GM19240 (cell line): ENCODE data around the gene ACTL10.
"Not testable (repeated sequence)": the region's sequence is repeated elsewhere in the genome, so short reads cannot be mapped to it uniquely, and the experiment has no call there.

Source experiments
- DNase-seq: peaks from one replicate; pipeline ENCODE4 v3.0.0; 2011; ENCODE audit warnings: low spot score; ENCODE audit not compliant: insufficient read length

ACTL10 gene

GRCh38 chr20:33693741-33694638, 27.2 kb downstream of the ACTL10 start:
- DNase-seq, result no peak

GRCh38 chr20:33694639-33695012, 27.9 kb downstream of the ACTL10 start:
- no peak for DNase-seq

- no peak for DNase-seq
Observed at GRCh38 chr20:33696448-33696847, 29.7 kb downstream of the ACTL10 start.

GRCh38 chr20:33697129-33697528, 30.4 kb downstream of the ACTL10 start:
- DNase-seq, result no peak

- not testable (repeated sequence) for DNase-seq
Observed at GRCh38 chr20:33698966-33699365, 32.2 kb downstream of the ACTL10 start.

- not testable (repeated sequence) for DNase-seq
Observed at GRCh38 chr20:33700696-33701441, 34.1 kb downstream of the ACTL10 start.

GRCh38 chr20:33701629-33702450, 35.1 kb downstream of the ACTL10 start:
- DNase-seq, result no peak

GRCh38 chr20:33702861-33703260, 36.1 kb downstream of the ACTL10 start:
- no peak for DNase-seq

- DNase-seq, result no peak
Observed at GRCh38 chr20:33703498-33704137, 36.9 kb downstream of the ACTL10 start.

GRCh38 chr20:33704197-33704924, 37.6 kb downstream of the ACTL10 start:
- no peak for DNase-seq

GRCh38 chr20:33707668-33708067, 40.9 kb downstream of the ACTL10 start:
- DNase-seq, result no peak

GRCh38 chr20:33709398-33709797, 42.7 kb downstream of the ACTL10 start:
- DNase-seq, result no peak

- DNase-seq, result no peak
Observed at GRCh38 chr20:33709905-33710541, 43.3 kb downstream of the ACTL10 start.

- DNase-seq, result no peak
Observed at GRCh38 chr20:33710681-33711445, 44.1 kb downstream of the ACTL10 start.

GRCh38 chr20:33711446-33711738, 44.6 kb downstream of the ACTL10 start:
- no peak for DNase-seq

- no peak for DNase-seq
Observed at GRCh38 chr20:33713865-33714367, 47.2 kb downstream of the ACTL10 start.

- no peak for DNase-seq
Observed at GRCh38 chr20:33716498-33716897, 49.8 kb downstream of the ACTL10 start.
